Fibroblast of skin of right quadriceps (primary cell): ENCODE measurements around the gene NFATC2.

ENCODE experiments used
- DNase-seq: peaks from one replicate; pipeline ENCODE4 v3.0.0-alpha.2; 2013

NFATC2 gene

DNA sequence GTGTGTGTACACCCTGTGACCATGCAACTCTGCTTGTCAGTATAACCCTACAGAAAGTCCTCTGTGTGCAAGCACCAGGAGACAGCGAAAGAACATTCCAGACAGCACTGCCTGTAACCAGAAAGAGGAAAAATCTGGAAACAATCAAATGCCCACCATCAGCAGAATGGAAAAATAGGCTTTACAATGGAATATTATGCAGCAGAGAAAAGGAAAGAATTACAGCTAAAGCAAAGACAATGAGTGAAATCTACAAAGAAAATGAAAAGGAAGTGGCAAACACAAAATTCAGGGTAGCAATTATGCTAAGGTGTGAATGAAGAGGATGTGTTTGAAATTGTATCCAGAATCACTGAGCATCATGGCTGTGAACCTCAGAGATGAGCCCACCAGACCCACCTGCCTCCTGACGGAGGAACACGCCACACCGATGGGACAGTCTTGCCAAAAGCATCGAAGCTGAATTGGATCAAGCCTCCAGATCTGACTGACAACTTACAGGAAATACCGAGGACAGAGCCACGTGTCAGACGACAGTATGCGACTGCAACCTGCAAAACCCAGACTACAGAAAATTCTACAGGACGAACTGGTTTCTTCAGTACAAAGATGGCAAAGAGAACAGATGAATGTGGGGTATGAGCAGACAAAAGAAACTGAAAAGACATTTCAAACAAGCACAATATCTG, 133.2 kb downstream of the NFATC2 start:
- DNase-seq: no peak

DNA sequence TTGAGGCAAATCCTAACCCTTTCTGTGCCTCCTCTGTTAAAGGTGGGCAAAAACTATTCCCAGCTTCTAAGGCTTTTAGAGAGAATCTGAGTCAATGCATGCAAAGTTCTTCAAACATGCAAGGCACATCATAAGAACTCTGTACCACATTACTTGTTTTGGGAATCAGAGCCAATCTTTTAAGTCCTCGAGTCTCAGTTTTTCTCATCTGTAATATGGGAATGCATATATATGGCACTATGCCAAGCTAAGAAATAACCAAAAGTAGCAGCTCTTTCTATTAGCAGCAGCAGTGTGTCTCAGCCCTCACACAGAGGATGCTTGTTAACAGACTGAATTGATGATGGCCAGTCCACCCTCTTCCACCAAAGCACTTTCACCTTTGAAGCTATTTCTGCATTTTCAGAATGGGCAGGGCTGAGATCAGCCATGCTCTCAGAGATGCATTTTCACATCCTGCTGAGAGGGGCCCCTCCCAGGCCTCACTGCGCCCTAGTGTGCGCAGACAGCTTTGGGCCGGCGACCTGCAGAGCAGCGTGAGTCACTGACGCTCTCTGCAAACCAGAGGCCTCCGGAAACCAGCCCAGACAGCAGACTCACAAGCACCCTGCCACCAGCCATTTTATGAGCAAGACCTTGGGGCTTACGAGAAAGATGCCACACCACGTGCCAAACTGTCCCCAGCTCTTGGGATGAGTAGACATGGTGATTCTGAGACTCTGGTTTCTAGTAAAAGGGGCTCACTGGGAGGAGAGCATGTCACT, 138.0 kb downstream of the NFATC2 start:
- peak; percentile 25 for DNase-seq

DNA sequence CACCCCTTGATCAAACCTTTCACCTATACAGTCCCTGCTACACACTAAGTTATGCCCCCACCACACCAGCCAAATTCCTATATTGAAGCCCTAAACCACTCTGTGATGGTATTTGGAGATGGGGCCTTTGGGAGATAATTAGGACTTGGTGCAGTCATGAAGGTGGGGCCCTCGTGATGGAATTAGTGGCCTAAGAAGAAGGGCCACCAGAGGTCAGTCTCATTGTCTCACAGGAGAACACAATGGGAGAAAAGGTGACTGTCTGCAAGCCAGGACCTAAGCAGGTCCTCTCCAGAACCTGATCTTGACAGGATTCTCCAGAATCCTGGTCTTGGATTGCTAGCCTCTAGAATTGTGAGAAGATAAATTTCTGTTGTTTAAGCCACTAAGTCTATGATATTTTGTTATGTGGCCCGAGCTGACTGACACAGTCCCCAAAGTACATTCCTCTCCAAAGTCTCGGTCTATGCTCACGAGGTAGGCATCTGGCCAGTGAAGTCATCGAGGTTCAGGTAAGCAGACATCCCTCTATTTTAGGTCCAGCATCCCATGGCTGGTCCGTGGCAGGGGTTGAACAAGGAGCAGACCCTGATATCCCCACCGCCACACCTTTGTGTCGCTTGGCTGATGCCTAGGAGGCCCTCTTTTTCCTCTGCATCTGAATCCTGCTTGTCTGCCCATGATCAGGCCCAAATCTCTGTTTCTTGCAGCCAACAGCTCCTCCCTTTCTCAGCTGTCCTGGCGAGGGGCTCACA, 138.9 kb downstream of the NFATC2 start:
- DNase-seq: no peak

DNA sequence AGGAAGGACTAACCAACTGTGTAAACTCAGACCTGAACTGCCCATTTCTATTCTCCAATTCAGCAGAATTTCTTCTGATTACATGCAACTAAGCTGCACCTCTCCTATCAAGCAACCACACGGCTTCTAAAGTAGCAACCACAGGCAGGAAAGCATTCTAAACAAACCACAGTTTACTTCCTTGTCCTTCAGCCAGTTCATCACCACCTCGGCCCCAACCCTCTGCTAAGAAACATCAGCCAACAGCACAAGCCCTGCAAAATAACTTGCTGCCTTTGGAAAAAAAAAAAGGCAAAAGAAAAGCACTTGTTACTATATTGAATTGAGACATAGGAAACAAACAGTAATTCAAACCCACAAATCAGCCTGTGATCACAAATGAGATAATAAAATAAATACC, 140.3 kb downstream of the NFATC2 start:
- DNase-seq: no peak

DNA sequence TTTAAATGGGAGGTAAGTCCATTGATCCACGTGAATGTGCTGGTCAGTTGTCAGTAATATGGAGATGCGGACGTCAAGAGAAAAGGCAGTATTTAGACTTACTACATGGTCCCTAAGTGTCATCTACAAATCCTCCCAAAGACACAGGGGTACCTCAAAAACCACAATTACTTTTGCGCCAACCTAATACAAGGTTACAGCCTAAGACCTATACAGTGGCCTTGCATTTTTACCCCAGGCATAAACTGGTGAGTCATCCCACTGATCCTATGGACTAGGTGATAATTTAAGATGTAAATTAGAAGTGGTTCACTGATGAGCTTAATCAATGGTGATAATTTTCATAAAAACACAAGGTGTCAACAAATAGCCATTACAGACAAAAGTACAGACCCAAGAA, 141.0 kb downstream of the NFATC2 start:
- no peak for DNase-seq

DNA sequence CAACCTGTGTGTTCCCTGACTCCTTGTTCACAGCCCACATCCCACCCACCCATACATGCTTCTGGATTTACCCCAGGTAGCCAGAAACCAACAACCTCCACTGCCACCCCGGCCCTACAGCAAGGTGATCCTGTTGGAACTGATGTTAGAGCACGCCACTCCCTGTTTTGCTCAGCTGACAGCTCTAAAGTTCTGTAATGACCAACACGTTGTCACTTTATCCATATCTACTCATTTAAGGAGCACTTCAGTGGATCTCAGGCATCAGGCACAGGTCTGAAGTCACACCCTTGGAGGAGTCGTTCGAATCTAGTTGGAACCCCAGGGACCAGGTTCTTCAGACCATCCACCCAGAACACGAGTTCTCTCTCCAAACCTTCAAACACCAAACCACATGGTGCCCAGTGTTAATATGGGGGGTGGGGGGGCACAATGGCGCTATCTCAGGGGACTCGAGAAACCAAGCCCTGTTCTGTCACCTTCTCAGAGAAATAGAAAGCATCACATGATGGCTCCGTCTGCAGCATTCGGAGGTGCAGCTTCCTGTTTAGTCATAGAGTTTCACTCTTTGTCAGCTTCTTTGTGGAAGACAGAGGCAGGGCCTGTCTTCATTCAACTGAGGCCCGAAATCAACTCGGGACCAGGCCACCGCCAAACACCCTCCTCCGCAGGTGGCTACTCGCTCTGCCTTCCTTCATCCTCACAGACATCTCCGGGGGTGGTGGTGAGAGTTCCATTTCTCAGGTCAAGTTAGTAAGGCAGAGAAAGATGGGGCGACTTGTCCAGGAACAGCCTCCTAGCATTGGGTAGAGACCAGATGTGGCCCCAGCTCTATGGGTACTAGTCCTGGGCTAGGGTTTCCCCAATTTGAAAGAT, 142.2 kb downstream of the NFATC2 start:
- no peak for DNase-seq

DNA sequence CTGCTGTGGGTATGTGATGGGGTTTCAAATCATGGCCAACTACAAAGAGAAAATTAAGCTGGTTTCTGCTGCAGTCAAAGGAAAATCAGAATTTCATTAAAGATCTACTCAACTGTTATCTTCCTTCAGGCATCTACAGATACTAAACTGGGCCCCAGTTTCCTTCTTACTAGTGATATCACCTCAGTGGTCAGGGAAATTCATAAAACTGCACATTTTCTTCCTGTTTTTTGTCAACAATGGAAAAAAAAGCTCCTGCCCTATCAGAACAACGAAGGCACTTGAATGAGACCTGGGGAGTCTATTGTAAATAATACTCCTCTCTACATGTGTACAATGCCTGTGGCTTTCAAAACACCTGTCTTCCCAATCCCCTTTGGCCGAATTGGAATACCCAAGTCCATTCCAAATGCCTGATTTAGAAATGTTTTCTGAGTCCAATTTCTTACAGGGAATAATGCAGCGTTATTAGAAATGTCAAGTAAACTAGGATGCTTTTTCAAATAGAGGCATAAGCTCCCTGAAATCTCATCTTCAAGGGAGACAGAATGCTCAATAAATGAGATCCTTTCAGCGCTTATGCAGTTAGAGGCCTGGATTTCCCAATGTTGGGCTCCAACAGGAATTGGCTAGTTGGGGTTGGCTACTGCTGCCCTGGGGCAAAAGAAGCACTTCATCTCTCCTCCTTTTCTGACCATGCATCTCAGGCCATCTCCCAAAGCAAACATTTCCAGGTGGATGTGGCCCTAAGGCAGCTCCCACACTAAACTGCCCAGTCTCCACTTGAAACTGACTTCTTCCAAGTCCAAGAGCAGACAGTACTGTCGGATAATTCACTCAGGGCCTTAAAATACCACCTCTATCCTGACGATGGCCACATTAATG, 143.3 kb downstream of the NFATC2 start:
- DNase-seq: no peak

DNA sequence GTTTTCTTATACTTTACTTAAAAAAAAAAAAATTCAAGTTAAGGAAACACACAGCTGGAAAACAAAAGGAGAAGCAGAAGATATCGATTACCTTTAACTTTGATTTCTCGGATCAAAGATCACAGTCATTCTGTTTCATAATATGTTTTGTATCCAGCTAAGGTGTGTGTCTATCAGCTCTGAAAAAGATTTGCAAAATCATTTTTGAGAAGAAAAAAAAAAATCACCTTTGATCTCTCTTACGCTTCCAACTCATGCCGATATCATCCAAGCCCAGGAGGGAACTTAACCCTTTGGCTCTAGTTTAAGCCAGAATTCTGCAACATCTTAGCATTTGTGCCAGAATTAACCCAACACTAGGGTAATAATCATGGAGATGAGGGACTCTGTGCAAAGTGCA, 144.0 kb downstream of the NFATC2 start:
- no peak for DNase-seq

DNA sequence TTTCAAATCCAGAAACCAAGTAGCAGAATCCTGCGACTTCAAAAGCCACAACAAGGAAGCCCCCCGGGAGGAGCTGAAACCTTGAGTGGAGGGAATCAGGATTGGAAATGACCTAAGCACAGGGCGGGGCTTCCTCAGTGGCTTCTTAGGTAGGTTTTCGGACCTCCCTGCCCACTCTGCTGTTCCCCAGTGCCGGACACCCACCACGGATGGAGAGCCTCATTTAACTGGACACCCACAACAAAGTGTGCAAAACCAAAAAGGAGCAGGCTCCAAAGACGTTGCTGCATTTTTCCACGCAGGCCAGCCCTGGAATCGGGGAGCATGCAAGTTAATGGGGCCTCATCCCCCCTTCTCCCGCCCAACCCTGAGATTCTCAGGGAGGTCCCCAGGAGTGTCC, 144.4 kb downstream of the NFATC2 start:
- DNase-seq: no peak

DNA sequence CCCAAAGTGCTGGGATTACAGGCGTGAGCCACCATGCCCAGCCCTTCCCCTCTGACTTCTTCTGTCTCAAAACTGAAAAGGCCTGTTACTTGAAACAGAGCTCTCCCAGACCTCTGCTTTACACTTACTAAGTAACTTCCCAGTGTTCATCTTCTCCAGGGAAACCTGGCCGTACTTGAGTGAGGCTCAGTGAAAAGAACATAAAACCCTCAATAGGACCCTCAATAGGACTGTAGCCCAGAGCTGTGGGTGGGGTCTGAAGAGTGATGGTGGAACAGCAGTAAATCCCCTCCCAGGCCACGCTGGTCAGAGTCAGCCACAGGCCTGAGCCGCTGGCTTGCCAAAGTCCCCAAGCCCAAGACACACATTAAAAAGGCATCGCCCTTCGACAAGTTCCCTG, 145.4 kb downstream of the NFATC2 start:
- DNase-seq: no peak

DNA sequence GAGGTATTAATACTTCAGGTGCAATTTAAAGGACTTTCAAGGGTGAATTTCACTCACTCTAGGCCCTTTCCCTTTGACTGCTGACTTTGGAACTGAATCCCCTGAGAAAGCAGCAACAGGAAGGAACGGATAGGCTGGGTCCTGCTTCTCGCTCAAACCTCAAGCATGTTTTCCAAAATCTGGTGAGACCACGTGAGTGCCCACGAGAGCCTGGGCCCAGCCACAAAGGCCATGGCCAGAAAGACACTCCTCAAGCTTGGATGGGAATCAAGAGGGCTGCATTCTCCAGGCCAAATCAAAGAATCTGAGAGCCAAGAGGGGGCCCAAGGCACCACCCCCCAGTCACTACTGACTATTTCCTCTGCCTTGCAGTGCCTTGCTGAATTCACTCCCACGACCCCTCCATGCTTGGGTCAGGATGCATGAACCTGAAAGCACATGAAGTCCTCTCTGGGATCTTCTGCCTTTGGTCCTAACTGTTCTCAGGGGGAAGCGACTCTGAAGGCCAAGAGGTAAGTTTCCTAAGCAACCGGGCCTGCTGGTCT, 146.1 kb downstream of the NFATC2 start:
- DNase-seq: no peak

DNA sequence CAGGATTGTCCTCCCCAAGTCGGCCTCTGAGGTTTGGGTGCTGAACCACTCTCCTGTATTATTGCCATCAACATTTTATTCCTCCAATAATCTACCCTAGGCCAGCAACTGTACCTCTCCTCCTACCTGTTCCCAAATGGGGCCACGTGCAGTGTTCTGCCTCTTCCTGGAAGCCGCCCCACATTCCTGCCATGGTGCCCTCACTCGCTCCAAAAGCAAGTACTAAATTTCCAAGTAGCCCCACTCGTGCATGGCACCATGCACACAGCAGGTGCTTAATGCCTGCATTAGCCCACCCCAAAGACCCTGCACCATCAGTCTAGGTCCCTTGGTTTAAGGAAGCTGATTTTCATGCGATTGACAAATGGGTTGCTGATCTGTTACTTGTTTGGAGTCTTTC, 147.8 kb downstream of the NFATC2 start:
- DNase-seq: no peak

DNA sequence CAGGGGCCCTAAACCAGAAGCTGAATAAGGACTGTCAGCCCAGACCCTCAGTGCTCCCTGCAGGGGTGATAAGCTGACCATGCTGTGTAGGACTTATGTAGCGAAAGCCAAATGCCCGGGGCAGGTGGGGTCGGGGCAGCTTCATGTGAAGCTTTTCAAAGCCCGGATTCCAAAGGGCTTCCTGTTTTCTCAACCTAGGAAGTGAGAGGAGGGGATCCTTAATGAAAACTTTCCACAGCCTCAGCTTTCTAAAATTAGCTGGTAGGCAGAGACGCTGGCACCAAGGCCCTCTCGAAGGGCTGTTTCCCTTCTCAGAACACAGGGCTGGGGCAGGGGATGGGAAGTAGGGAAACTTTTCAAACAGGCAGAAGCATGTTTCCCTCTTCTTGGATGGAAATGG, 148.9 kb downstream of the NFATC2 start:
- no peak for DNase-seq

DNA sequence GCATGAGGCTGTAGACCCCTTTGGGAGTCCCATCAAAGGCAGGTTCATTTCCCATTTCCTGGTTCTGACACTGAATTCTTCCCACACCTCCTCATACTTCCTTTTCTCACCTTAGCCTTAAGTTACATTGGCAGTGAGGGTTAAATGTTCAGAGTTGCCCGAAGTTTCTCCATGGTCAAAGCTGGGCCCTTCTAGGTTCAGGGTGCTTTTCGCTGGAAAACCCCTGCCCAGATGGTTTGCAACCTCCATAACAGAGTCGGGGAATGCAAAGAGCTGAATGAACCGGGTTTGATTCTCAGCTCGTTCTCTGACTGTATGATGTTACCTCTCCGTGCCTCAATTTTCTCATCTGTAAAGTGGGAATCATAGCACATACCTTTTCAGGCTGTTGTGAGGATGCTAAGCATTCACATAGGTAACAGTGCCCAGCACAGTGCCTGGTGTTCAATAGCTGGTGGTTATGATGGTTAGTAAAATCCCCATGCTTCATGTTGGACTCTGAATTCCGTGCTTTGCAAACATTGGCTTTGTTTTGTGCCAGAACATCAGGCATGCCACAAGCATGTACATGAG, 149.8 kb downstream of the NFATC2 start:
- no peak for DNase-seq

DNA sequence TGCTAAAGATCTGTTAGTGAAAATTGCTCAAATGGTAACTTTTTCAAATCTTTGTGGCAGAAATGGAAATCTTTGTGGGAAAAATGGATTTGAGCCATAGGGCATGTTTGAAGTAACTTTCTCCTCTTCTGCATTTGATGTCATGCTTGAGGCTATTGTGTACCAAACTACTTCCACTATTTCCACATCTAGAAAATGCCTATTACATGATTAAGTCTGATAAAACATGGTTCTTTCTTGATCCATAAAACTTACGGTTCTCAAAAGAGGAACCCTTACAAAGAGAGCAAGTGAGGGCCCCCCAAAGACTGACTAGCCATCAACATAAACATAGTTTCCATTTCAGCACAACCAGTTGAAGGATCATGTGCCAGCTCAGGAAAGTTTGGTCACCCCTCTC, 150.6 kb downstream of the NFATC2 start:
- no peak for DNase-seq

DNA sequence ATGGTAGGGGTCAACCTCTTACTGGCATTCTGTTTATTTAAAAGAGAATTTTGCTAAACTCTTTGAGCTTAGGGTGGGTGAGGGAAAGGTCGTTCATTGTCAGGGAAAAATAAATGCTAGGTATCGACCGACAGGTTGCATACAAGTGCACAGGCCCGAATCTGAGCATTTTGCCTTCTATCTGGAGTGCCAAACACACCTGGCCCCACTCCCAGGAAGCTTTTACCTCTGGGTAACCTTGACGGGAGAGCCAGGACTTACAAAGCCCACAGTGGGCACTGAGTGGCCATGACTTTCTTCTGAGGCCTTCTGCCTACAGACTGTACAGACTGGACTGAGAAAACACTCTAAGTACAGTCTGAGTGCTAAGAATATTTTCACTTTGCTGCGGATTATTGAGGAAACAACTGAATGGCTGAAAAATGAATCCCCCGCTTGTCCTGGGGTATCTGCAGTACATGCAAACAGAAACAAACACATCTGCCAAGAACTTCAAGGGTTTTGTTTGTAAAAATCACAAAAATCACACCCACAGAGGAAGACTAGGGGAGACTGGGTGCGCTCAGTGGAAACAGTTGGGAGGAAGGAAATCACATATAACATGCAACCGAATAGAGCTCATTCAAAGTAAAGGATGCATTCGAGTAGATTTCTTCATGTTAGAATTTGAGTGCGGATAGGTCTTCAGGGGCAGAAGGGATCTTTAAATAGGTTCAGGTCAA, 152.8 kb downstream of the NFATC2 start:
- DNase-seq: no peak

DNA sequence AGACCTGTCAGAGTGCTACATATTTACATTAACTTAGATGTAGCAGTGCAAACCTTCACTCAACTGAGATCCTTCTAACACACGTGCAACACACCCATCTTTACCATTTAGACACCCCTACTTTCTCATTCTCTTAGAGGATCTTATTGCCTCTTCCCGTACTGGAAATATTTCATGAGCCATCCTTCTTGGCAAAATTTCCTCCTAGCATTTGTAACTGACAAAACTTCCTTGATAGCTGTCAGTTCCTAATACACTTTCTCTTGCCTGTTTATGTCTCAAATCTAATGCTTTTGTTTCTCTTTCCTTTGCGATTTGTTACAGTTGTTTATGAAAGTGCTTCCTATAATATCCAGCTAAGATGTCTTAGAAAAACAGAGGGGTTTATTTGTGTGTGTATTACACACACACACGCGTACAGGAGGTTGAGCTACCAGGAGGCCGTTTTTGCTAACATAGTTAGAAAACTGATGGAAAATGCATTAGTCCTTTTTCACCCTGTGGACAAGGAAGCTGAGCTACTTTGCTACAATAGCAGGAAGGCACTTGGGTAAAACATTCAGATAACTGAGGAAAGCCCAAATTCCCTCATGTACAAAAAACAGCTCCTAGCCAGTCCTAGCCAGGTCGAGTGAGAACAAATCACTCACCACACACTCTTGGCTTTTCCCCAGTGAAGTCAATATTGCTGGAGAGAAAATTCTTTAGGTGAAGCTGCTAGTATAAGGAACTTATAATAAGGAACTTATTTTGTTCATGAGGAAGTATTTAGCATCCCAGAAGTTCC, 153.6 kb downstream of the NFATC2 start:
- DNase-seq: no peak

DNA sequence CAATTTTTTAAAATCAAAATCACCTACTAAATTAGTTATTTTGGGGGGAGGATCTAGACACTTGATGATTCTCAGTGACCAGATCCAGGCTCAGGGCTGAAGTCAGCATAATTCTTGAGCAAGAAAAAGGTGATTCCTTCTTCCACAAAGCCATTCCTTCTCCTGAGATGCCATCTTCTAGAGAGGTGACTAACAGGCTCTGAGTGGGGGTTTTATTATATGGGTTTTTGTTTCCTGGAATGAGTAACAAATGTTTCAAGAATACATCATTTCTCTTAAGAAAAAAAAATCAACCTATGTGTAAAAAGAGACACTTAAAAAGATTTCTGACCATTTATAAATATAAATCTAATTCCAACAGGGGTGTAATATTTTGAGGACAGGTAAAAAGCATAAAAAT, 154.3 kb downstream of the NFATC2 start:
- DNase-seq: peak; percentile 72

DNA sequence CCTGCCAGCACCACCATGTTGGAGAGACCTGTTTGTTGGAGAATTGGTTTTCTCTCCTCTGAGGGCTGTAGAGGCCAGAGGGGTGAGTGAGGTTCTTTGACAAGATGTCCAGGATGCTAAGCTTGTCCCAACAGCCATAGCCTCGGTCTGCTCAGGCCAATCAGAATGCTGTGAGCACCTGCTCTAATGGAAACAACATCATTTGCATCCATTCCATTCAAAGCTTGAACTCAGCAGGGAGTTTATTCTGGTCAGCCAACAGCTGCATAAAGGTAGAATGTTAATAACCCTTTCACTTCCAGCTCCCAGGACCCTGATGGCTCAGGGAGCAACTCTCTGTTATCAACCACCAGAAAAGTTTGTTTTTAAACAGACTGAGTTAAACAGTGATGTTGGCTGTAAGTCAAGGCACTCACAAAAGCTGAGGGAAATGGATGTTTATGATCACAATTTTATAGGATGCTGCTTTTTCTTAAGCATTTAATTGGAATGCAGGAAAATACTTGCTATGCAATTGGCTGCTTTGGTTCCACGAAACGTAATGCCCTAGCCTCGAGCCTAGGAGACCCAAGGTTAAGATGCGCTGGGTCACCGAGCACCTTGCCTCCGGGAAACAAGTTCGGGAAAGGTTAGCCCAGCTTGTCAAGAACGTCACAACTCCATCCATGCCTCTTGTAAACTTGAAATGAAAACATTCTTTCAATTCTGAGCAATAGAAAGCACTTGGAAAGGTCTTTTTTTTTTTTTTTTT, 155.2 kb downstream of the NFATC2 start:
- no peak for DNase-seq
